ENCODE data around the gene PLCB2. TPM values are rescaled to one million over a fixed set of nuclear protein-coding genes. Genes with fewer than 3 reads are reported as not detected.

PLCB2 gene
- total RNA-seq, 1 experiment from 2014 or later = 4.3 TPM

- Histone ChIP-seq H3K9me3 (ENCODE audit: low read length) (no peaks in the 10 kb centered on the region), H3K36me3 (ENCODE audit: insufficient read depth, low read length) (no peaks in the 10 kb centered on the region), H2AFZ (ENCODE audit: low read length) (no peak overlapping the region), H3K4me3 (ENCODE audit: low read length) (no peak overlapping the region), H3K4me1 (ENCODE audit: low read length) (peaks cover 34% of the 10 kb centered on the region), H3K9me2 (replicated peaks; ENCODE audit: insufficient read depth, low read length) (no peaks in the 10 kb centered on the region), H3K4me2 (ENCODE audit: low read depth, low read length, poor library complexity, severe bottlenecking) (no peak overlapping the region), H3K27ac (ENCODE audit: low read length) (no peak overlapping the region), H3K79me2 (ENCODE audit: low read length) (no peaks in the 10 kb centered on the region), H3K9ac (ENCODE audit: low read length) (no peak overlapping the region), H3K27me3 (ENCODE audit: low read length) (no peaks in the 10 kb centered on the region), H4K20me1 (ENCODE audit: insufficient read depth, low read depth, low read length) (no peaks in the 10 kb centered on the region)
- peak; percentile 96 for DNase-seq
Observed at GRCh38 chr15:40274350-40275274, 33.1 kb downstream of the PLCB2 start.

DNA sequence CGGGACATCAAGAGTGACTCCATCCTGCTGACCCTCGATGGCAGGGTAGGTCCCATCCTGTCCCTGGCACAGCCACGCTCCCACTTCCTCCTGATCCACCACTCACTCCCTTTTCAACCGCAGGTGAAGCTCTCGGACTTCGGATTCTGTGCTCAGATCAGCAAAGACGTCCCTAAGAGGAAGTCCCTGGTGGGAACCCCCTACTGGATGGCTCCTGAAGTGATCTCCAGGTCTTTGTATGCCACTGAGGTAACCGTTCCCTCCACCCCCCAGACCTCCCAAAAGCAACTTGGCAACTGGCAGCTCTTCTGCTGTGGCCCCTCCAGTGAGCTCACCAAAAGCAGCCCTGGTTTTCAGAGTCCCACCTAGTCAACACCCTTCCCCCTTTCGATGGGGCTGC is 34.3 kb downstream of the PLCB2 start:
- Histone ChIP-seq H3K27me3 (ENCODE audit: low read length) (no peaks in the 10 kb centered on the region), H3K4me2 (ENCODE audit: low read depth, low read length, poor library complexity, severe bottlenecking) (no peak overlapping the region), H3K36me3 (ENCODE audit: insufficient read depth, low read length) (no peaks in the 10 kb centered on the region), H4K20me1 (ENCODE audit: insufficient read depth, low read depth, low read length) (no peaks in the 10 kb centered on the region), H3K4me3 (ENCODE audit: low read length) (no peak overlapping the region), H3K79me2 (ENCODE audit: low read length) (no peaks in the 10 kb centered on the region), H3K9me2 (replicated peaks; ENCODE audit: insufficient read depth, low read length) (no peaks in the 10 kb centered on the region), H3K9me3 (ENCODE audit: low read length) (no peaks in the 10 kb centered on the region), H3K4me1 (ENCODE audit: low read length) (peaks cover 25% of the 10 kb centered on the region), H3K9ac (ENCODE audit: low read length) (no peak overlapping the region), H3K27ac (ENCODE audit: low read length) (no peak overlapping the region), H2AFZ (ENCODE audit: low read length) (no peak overlapping the region)
- DNase-seq = peak; percentile 46

GRCh38 chr15:40272485-40273056 is 35.2 kb downstream of the PLCB2 start:
- no peak overlapping the region for H2AFZ ChIP-seq (ENCODE audit: low read length)
- H3K27me3 ChIP-seq (ENCODE audit: low read length) = no peaks in the 10 kb centered on the region
- H3K79me2 ChIP-seq (ENCODE audit: low read length) = no peaks in the 10 kb centered on the region
- no peak overlapping the region for H3K27ac ChIP-seq (ENCODE audit: low read length)
- peak; percentile 60 for DNase-seq
- no peaks in the 10 kb centered on the region for H4K20me1 ChIP-seq (ENCODE audit: insufficient read depth, low read depth, low read length)
- no peaks in the 10 kb centered on the region for H3K36me3 ChIP-seq (ENCODE audit: insufficient read depth, low read length)
- H3K4me3 ChIP-seq (ENCODE audit: low read length) = no peak overlapping the region
- no peak overlapping the region for H3K9ac ChIP-seq (ENCODE audit: low read length)
- H3K4me1 ChIP-seq (ENCODE audit: low read length) = peaks cover 16% of the 10 kb centered on the region
- H3K4me2 ChIP-seq (ENCODE audit: low read depth, low read length, poor library complexity, severe bottlenecking) = no peak overlapping the region
- H3K9me3 ChIP-seq (ENCODE audit: low read length) = no peaks in the 10 kb centered on the region
- no peaks in the 10 kb centered on the region for H3K9me2 ChIP-seq (replicated peaks; ENCODE audit: insufficient read depth, low read length)

DNA sequence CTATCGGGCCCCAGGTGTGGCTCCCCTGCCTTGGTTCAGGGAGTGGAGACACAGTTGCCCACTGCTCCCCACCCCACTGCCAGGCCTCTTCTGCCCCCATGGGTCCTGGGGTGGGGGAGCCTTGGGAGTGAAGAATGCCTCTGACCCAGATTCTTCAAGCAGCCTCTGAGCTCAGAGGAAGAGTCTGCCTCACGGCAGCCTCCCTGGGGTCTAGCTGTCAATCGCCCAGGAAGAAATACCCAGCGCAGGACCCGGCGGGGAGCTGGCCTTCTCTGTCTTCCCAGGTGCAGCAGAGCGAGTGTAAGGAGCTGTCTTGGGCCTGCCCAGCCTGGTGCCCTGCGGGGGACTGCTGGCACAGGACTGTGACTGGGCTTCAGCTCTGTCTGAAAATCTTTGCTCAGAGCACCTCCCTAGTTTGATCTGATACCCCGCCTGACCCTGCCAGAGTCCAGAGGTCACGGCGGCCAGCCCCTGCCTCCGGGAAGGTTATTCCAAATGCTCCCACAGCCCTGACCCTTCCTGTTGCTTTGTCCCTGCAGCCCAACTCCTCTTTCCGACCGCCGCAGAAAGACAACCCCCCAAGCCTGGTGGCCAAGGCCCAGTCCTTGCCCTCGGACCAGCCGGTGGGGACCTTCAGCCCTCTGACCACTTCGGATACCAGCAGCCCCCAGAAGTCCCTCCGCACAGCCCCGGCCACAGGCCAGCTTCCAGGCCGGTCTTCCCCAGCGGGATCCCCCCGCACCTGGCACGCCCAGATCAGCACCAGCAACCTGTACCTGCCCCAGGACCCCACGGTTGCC is 35.9 kb downstream of the PLCB2 start:
- no peaks in the 10 kb centered on the region for H3K27me3 ChIP-seq (ENCODE audit: low read length)
- no peaks in the 10 kb centered on the region for H3K9me2 ChIP-seq (replicated peaks; ENCODE audit: insufficient read depth, low read length)
- H3K9ac ChIP-seq (ENCODE audit: low read length) = no peak overlapping the region
- H3K9me3 ChIP-seq (ENCODE audit: low read length) = no peaks in the 10 kb centered on the region
- H3K27ac ChIP-seq (ENCODE audit: low read length) = no peak overlapping the region
- H2AFZ ChIP-seq (ENCODE audit: low read length) = no peak overlapping the region
- no peak overlapping the region for H3K4me2 ChIP-seq (ENCODE audit: low read depth, low read length, poor library complexity, severe bottlenecking)
- no peaks in the 10 kb centered on the region for H4K20me1 ChIP-seq (ENCODE audit: insufficient read depth, low read depth, low read length)
- H3K36me3 ChIP-seq (ENCODE audit: insufficient read depth, low read length) = no peaks in the 10 kb centered on the region
- peaks cover 9% of the 10 kb centered on the region for H3K4me1 ChIP-seq (ENCODE audit: low read length)
- no peaks in the 10 kb centered on the region for H3K79me2 ChIP-seq (ENCODE audit: low read length)
- no peak overlapping the region for H3K4me3 ChIP-seq (ENCODE audit: low read length)
- DNase-seq = no peak

DNA sequence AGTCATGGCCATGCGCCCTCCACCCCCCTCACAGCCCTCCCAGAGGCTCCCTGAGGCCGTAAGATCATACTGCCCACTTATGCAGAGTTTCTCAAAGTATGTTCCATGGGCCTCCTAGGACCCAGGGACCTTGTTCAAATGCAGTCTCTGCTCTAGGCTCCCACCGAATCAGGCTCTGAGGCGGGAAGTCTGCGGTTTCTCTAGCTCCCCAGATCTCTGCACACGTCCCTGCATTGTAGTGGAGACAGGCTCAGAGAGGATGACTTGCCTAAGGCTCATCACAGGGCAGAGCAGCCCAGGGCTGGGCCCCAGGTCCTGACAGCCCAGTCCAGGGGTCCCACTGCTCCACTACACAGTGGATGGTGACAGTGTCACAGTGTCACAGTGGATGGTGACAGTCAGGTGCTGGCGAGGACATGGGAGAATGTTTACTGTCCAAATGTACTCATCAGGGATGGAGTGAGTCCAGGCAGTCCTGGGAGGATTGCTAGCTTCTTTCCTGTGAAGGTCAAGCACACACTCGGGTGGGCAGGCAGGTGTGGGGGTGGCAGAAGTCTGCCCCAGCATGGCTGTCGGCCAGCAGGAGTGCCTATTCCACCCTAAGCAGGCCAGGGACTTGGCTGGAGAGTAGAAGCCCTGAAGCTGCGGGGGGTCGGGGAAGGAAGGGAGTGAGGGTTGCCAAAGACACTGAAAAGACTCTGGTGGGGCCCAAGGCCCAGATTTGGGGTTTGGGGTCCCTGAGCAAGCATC is 37.3 kb downstream of the PLCB2 start:
- Histone ChIP-seq H3K9me3 (ENCODE audit: low read length) (no peaks in the 10 kb centered on the region), H3K4me2 (ENCODE audit: low read depth, low read length, poor library complexity, severe bottlenecking) (no peak overlapping the region), H4K20me1 (ENCODE audit: insufficient read depth, low read depth, low read length) (no peaks in the 10 kb centered on the region), H3K4me3 (ENCODE audit: low read length) (no peak overlapping the region), H3K9me2 (replicated peaks; ENCODE audit: insufficient read depth, low read length) (no peaks in the 10 kb centered on the region), H2AFZ (ENCODE audit: low read length) (no peak overlapping the region), H3K36me3 (ENCODE audit: insufficient read depth, low read length) (no peaks in the 10 kb centered on the region), H3K4me1 (ENCODE audit: low read length) (no peaks in the 10 kb centered on the region), H3K9ac (ENCODE audit: low read length) (no peak overlapping the region), H3K27ac (ENCODE audit: low read length) (no peak overlapping the region), H3K27me3 (ENCODE audit: low read length) (no peaks in the 10 kb centered on the region), H3K79me2 (ENCODE audit: low read length) (no peaks in the 10 kb centered on the region)
- no peak for DNase-seq

DNA sequence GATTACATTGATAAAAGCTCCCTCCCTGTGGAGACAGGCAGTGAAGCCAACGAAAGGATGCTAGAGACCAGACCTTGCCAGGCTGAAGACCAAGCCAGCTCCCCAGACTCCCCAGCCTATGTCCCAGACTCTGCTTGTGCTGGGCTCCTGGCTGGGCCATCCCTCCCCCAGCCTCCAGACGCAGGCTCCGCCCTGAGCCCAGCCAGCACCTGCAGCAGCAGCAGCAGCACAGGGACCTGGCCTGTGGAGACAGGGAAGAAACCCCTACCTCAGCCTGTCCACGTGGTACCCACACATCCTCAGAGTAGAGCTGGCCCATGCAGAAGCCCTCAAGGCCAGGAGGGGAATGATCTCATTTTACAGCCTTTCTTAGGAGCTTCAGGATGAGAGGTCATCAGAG is 38.1 kb downstream of the PLCB2 start:
- H3K4me1 ChIP-seq (ENCODE audit: low read length) = no peaks in the 10 kb centered on the region

GRCh38 chr15:40267670-40268069 is 40.1 kb downstream of the PLCB2 start:
- Histone ChIP-seq H3K4me3 (ENCODE audit: low read length) (no peak overlapping the region), H3K4me2 (ENCODE audit: low read depth, low read length, poor library complexity, severe bottlenecking) (no peak overlapping the region), H3K9ac (ENCODE audit: low read length) (no peak overlapping the region), H2AFZ (ENCODE audit: low read length) (no peak overlapping the region), H3K27ac (ENCODE audit: low read length) (no peak overlapping the region), H3K27me3 (ENCODE audit: low read length) (no peaks in the 10 kb centered on the region), H3K9me2 (replicated peaks; ENCODE audit: insufficient read depth, low read length) (no peaks in the 10 kb centered on the region), H3K4me1 (ENCODE audit: low read length) (no peaks in the 10 kb centered on the region), H4K20me1 (ENCODE audit: insufficient read depth, low read depth, low read length) (no peaks in the 10 kb centered on the region), H3K79me2 (ENCODE audit: low read length) (no peaks in the 10 kb centered on the region), H3K36me3 (ENCODE audit: insufficient read depth, low read length) (no peaks in the 10 kb centered on the region), H3K9me3 (ENCODE audit: low read length) (no peaks in the 10 kb centered on the region)
- DNase-seq = no peak

More for the DNA sequence above, 38.1 kb downstream of the PLCB2 start:
- Histone ChIP-seq H3K9me3 (ENCODE audit: low read length) (no peaks in the 10 kb centered on the region), H3K79me2 (ENCODE audit: low read length) (no peaks in the 10 kb centered on the region), H3K4me3 (ENCODE audit: low read length) (no peak overlapping the region), H3K27me3 (ENCODE audit: low read length) (no peaks in the 10 kb centered on the region), H3K9ac (ENCODE audit: low read length) (no peak overlapping the region), H3K9me2 (replicated peaks; ENCODE audit: insufficient read depth, low read length) (no peaks in the 10 kb centered on the region), H4K20me1 (ENCODE audit: insufficient read depth, low read depth, low read length) (no peaks in the 10 kb centered on the region), H3K4me2 (ENCODE audit: low read depth, low read length, poor library complexity, severe bottlenecking) (no peak overlapping the region), H3K36me3 (ENCODE audit: insufficient read depth, low read length) (no peaks in the 10 kb centered on the region), H2AFZ (ENCODE audit: low read length) (no peak overlapping the region), H3K27ac (ENCODE audit: low read length) (no peak overlapping the region)
- DNase-seq = no peak

All from Karpas-422 (cell line).